Kidney (tissue), 14 donors: ENCODE measurements around the gene RSBN1L. TPM values are rescaled to one million over a fixed set of nuclear protein-coding genes. Genes with fewer than 3 reads are reported as not detected.

ENCODE experiments used
- DNase-seq, 5 donors: peaks; one replicate each; pipeline ENCODE4 v3.0.0-alpha.2; 2013 to 2020
- FAIRE-seq: peaks from 2 replicates; lab custom pipeline; 2012; peaks lifted over from hg19 to GRCh38; lab: Jason Lieb, UNC
- H3K27ac ChIP-seq, 2 donors: one replicate each; pipeline ENCODE4 v1.7.0; 2013; ENCODE audit warnings: low read depth in 2 of 2, low read length in 2 of 2, inconsistent platforms in 1 of 2
- H3K27me3 ChIP-seq: one replicate; pipeline ENCODE4 v1.7.1; 2013; ENCODE audit warnings: low read length, inconsistent platforms; ENCODE audit not compliant: control insufficient read depth, insufficient read depth
- H3K36me3 ChIP-seq, 3 donors: one replicate each; pipeline versions ENCODE4 v1.7.0 to v1.7.1; 2013; ENCODE audit warnings: low read length in 3 of 3, control low read depth in 1 of 3, inconsistent platforms in 1 of 3; ENCODE audit not compliant: insufficient read depth in 3 of 3, control insufficient read depth in 2 of 3
- H3K4me1 ChIP-seq, 3 donors: one replicate each; pipeline versions ENCODE4 v1.7.0 to v1.7.1; 2013; ENCODE audit warnings: low read length in 3 of 3, inconsistent platforms in 1 of 3, low read depth in 1 of 3; ENCODE audit not compliant: control insufficient read depth in 2 of 3, insufficient read depth in 2 of 3
- H3K4me3 ChIP-seq, 3 donors: one replicate each; pipeline versions ENCODE4 v1.7.0 to v1.8.1; 2013; ENCODE audit warnings: low read length in 3 of 3, control low read depth in 1 of 3, inconsistent platforms in 1 of 3
- H3K9ac ChIP-seq, 3 donors: one replicate each; pipeline versions ENCODE4 v1.7.0 to v1.7.1; 2013; ENCODE audit warnings: low read length in 3 of 3, control low read depth in 1 of 3, inconsistent platforms in 1 of 3
- H3K9me3 ChIP-seq, 3 donors: one replicate each; pipeline versions ENCODE4 v1.7.0 to v1.7.1; 2013; ENCODE audit warnings: low read length in 3 of 3, control low read depth in 1 of 3, inconsistent platforms in 1 of 3; ENCODE audit not compliant: control insufficient read depth in 2 of 3, insufficient read depth in 1 of 3
- intact Hi-C: fragments of 100-400 bp; cut with DNase I; formaldehyde crosslinking; loops from one replicate; pipeline ENCODE4 v1.11.1; 2022
- polyA plus RNA-seq: library from polyadenylated mRNA; stranded (reverse); fragments of 350-450 nt; fragmentation: Illumina TruSeq; extraction: RNeasy Lipid Tissue Mini Kit (QIAGEN cat#74804); gene quantifications from one replicate; pipeline ENCODE4 v1.2.3, GENCODE V29; 2014; ENCODE audit warnings: low read depth, low replicate concordance; ENCODE audit not compliant: insufficient read depth
- total RNA-seq: library from RNA; stranded (reverse); fragmentation: NEBNext Ultra II Directional; extraction: Animal tissue kit (Norgen Biotek cat#: 25700); gene quantifications from one replicate; pipeline ENCODE4 v1.2.1, GENCODE V29; 2021
- TF ChIP-seq, protein P1 (sequence below): IDR thresholded peaks from 3 replicates; pipeline ENCODE4 v1.5.1; 2012; ENCODE audit warnings: mild to moderate bottlenecking, moderate library complexity, borderline replicate concordance; ENCODE audit not compliant: insufficient read depth; ENCODE audit errors: extremely low read depth
- donor health status: control.
- donor health status: control.
- donor health status: control.
- donor health status: control.
- donor health status: control.
- donor health status: DM: yes; HTN: yes; CAD: no.
- donor health status: Normal renal cell carcinoma (clear cell type).

RSBN1L gene
- total and polyA plus RNA-seq, 2 donors from 2014 or later: 7.3 to 18.0 TPM

GRCh38 chr7:77655836-77656455 lies 40.3 kb upstream of the RSBN1L start:
- Histone ChIP-seq H3K9me3 (no peaks in the 10 kb centered on the region), H3K4me1 (no peaks in the 10 kb centered on the region), H3K36me3 (no peaks in the 10 kb centered on the region), H3K9ac (no peak overlapping the region), H3K4me3 (no peak overlapping the region), H3K27ac (no peak overlapping the region), H3K27me3 (no peaks in the 10 kb centered on the region)
- FAIRE-seq (no peak), DNase-seq (no peak)
- intact Hi-C loops: loop anchor here (5.0 kb wide), 1 partner anchor 101 kb away; no protein-coding TSS in a partner anchor
- TF ChIP-seq, protein P1, sequence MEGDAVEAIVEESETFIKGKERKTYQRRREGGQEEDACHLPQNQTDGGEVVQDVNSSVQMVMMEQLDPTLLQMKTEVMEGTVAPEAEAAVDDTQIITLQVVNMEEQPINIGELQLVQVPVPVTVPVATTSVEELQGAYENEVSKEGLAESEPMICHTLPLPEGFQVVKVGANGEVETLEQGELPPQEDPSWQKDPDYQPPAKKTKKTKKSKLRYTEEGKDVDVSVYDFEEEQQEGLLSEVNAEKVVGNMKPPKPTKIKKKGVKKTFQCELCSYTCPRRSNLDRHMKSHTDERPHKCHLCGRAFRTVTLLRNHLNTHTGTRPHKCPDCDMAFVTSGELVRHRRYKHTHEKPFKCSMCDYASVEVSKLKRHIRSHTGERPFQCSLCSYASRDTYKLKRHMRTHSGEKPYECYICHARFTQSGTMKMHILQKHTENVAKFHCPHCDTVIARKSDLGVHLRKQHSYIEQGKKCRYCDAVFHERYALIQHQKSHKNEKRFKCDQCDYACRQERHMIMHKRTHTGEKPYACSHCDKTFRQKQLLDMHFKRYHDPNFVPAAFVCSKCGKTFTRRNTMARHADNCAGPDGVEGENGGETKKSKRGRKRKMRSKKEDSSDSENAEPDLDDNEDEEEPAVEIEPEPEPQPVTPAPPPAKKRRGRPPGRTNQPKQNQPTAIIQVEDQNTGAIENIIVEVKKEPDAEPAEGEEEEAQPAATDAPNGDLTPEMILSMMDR: no peak

DNA sequence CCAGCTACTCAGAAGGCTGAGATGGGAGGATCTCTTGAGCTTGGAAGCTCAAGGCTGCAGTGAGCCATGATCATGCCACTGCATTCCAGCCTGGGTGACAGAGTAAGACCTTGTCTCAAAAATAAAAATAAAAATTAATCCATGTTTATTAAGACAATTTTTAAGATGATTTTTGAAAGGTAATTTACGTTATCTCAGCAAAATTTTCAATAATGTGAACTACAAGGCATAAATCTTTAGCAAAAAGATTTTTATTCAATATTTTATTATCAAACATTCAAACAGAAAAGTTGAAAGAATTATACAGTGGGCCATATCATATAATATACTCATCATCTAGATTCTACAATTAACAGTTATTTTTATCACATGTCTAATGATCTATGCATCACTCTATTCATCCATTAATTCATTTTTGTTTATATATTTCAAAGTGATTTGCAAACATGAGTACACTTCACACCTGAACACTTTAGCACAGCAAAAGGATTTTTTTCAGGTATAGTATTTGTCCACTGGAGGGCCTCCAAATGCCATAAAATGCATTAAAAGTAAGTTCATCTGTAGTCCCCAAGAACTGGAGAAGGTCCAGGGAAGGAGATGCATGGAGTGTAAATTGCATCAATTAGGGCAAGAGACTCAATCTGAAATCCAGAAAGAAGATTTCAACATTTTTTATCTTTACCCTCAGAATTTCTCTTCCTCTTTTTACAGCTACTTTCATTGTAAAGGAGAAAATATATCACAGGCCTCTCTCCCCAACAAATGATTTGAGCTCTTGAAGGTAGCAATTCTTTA lies 38.6 kb upstream of the RSBN1L start:
- no peak overlapping the region for H3K27ac ChIP-seq
- FAIRE-seq: peak; percentile 68
- peak in 2 of 5 donors; percentile 65 to 80 for DNase-seq
- no peak overlapping the region for H3K9ac ChIP-seq
- TF ChIP-seq, protein P1: peak; percentile 53
- H3K4me1 ChIP-seq: no peaks in the 10 kb centered on the region
- no peak overlapping the region for H3K4me3 ChIP-seq
- no peaks in the 10 kb centered on the region for H3K36me3 ChIP-seq
- no peaks in the 10 kb centered on the region for H3K9me3 ChIP-seq
- H3K27me3 ChIP-seq: no peaks in the 10 kb centered on the region
- intact Hi-C loops: loop anchor here (5.0 kb wide), 1 partner anchor 100 kb away; no protein-coding TSS in a partner anchor

DNA sequence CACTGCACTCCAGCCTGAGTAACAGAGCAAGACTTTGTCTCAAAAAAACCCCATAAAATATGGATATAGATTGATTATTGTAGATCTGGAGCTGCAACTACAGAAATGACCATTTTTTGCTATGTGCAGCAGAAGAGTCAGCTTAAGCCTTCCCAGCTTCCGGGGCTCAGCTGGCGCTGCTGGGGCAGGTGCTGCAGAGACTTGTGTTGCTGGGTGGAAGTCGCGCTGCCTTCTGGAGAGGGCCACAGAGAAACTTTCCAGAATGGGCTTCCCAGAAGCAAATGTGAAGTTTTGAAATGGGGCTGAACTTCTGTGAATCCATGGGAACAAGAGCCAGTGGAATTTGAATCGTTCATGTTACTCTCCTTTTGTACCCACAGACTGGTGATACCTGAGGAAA lies 37.3 kb upstream of the RSBN1L start:
- TF ChIP-seq, protein P1: no peak
- Histone ChIP-seq H3K4me3 (no peak overlapping the region), H3K9me3 (no peaks in the 10 kb centered on the region), H3K4me1 (no peaks in the 10 kb centered on the region), H3K27ac (no peak overlapping the region), H3K9ac (no peak overlapping the region), H3K27me3 (no peaks in the 10 kb centered on the region), H3K36me3 (no peaks in the 10 kb centered on the region)
- DNase-seq: no peak
- no peak for FAIRE-seq
- intact Hi-C loops: loop anchor here (5.0 kb wide), 1 partner anchor 98 kb away; no protein-coding TSS in a partner anchor
